COLO668 (cell line): ENCODE data around the gene ZNF668.
"Not testable (repeated sequence)": the region's sequence is repeated elsewhere in the genome, so short reads cannot be mapped to it uniquely, and the experiment has no call there.

Source experiments
- DNase-seq: peaks from one replicate; lab custom pipeline; 2025; ENCODE audit not compliant: unreplicated experiment; lab: John Stamatoyannopoulos, UW

Gene ZNF668

GRCh38 chr16:31100876-31101641 is 27.0 kb upstream of the ZNF668 start:
- DNase-seq, result not testable (repeated sequence)

DNA sequence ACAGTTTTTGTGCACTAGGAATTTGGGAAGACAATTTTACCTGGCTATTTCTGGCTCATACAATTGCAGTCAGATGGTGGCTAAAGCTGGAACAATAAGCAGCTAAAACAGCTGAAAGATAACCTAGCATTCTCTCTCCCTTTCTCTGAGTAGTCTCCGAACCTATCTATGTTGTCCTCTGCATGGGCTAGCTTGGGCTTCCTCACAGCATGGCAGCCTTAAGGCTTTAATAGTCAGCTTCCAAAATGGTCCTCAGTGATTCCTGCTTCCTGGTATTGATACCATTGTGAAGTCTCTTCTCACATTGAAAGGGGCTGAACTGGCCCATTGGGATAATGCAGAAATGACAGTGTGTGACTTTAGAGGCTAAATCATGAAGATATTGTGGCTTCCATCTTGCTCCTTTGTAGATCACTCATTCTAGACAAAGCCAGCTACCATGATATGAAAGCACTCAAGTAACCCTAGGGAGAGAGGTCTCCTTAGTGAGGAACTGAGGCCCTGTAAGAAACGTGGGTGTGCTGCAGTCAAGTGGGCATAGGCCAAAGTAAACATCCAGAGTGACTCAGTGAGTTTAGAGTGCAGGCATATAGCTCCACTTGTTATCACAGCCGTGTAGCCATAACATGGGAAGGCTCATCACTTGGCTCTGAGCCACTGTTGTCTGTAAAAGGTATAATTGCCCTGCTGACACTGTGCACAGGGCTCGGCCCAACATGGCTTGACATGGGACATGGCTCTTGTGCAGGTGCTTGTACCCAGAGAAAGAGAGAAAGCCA is 26.0 kb upstream of the ZNF668 start:
- DNase-seq, result peak; percentile 10

GRCh38 chr16:31094424-31095120 is 20.5 kb upstream of the ZNF668 start, which contains the start of gene VKORC1:
Gene VKORC1, minus strand, starts transcription at chr16:31094797. Its CDS starts 68 bp downstream, at chr16:31094729.
- peak; percentile 96 for DNase-seq

DNA sequence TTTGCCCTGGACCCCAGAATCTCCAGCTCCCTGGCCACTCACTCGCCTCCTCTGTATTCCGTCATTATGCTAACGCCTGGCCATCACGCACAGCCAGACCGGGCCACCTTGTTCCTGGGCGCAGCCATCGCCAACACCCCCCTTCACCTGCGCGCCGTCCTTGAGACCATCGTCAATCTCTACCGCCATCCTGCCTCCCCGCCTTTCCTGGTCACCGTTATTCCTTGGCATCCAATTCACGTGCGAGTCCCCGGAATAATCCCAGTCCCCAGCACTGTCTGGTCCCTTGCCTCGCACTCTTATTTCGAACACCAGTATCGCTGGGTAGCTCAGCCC is 20.0 kb upstream of the ZNF668 start:
- DNase-seq, result peak; percentile 45

DNA sequence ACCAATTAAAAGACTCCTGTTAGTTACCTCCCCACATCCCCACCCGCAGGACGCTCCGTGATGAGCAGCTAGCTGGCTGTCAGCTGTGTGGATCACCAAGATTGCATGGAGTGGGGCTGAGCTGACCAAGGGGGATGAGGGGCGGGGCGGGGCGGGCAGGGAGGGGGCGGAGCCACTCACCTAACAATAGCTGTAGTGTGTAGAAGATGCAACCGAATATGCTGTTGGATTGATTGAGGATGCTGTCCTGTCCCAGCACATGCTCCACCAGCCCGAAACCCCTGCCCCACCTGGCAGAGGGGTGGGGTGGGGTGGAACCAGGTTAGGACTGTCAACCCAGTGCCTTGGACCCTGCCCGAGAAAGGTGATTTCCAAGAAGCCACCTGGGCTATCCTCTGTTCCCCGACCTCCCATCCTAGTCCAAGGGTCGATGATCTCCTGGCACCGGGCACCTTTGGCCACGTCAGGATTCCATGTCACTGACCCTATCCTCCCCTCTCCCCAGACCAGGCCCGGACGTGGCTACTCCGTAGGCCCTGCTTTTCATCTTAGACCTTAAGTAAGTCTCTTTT is 19.2 kb upstream of the ZNF668 start:
- peak; percentile 39 for DNase-seq

DNA sequence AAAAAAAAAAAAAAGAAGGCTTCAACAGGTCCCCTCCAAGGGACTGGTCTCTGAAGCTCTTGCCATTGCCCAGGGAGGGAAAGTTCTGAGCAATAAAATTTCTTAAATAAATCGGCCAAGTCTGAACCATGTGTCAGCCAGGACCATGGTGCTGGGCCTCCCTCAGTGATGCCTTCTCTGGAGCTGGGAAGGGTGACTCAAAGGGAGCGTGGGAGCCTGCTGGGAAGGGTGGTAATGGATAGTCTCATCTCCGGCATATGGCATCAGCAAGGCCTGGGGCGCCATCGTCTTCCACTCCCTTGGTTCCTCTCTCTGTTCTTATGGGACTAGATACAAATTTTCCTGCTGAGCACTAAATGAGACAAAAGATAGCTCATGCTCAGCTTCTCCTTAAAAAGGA is 18.3 kb upstream of the ZNF668 start:
- DNase-seq, result no peak

DNA sequence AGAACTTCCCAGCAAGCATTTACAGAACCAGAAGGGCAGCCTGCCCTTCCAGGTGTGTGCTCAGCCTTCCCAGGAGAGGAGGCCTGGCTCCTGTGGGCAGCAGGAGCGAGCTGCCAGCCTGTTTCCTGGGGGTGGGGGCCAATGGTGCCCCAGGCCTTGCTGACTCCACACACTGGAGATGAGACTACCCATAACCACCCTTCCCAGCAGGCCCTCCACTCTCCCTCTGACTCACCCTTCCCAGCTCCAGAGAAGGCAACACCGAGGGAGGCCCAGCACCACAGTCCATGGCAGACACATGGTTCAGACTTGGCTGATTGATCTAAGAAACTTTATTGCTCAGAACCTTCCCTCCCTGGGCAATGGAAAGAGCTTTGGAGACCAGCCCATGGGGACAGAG is 16.5 kb upstream of the ZNF668 start:
- DNase-seq, result no peak

GRCh38 chr16:31089199-31089598 is 15.2 kb upstream of the ZNF668 start:
- no peak for DNase-seq

DNA sequence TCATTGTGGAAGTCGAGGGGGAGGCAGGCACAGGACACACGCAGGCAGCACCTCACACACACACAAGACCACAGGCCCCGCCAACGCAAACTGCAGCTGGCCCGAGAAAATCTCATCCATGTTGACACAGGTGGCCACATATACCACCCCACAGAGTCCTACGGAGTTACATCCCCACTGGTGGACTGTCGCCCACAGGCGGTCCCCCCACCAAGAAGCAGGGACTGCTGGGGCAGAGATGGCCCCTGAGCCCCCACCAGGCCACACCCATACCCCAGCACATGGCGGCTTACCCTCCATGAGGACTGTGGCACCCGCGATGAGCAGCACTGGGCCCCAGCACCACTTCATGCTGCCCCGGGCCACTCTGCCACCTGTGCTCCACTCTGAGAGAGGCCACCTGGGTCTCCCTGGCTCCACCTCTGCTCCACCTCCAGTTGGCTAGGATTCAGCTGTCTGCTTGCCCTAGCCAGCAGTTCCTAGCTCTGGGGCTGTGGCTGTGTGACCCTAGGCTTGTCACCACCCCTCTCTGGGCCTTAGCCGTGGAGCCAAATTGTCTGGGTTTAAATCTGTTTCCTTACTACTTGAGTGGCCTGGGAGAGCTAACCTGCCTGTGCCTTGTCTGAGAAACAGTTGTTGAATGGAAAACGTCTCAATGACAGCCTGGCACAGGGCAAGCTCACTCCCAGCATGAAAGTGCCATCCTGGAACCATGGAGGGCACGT is 14.6 kb upstream of the ZNF668 start, which contains the start of gene PRSS53:
PRSS53 (minus strand) TSS at position 485 of the 725 bp plus-strand sequence; CDS start at position 351, 134 bp downstream.
- peak; percentile 58 for DNase-seq

DNA sequence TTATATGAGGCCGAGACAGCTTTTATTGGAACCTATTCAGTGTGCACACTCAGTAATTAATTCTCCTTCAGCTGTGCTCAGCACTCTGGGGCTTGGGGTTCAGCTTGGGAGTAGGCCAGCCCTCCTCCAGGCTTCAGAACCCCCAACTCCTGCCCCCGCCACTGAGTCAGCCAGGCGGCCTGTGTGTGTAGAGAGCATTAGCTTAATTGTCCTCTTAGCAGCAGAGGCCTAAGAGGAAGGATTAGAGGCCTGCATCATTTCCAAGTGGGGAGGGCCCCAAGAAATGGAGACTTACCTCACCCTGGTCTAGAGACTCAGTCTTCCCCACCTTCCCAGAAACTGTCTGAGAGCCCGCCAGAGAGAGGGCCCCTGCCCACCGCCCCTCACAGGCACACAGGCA is 13.9 kb upstream of the ZNF668 start:
- DNase-seq, result no peak

- DNase-seq, result no peak
Observed at GRCh38 chr16:31087481-31087880, 13.4 kb upstream of the ZNF668 start.

DNA sequence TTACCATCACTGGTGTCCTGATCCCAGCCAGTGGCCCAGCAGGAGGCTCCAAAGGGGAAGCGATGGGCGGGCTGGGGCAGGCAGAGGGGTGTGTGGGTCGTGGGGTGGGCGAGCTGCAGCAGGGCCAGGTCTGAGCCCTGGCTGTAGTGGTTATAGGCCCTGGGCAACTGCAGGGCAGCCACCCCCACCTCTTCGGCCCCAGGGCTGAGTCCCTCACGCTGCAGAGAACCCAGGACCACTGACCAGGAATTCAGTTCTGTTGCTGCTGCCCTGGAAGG is 12.5 kb upstream of the ZNF668 start:
- no peak for DNase-seq

DNA sequence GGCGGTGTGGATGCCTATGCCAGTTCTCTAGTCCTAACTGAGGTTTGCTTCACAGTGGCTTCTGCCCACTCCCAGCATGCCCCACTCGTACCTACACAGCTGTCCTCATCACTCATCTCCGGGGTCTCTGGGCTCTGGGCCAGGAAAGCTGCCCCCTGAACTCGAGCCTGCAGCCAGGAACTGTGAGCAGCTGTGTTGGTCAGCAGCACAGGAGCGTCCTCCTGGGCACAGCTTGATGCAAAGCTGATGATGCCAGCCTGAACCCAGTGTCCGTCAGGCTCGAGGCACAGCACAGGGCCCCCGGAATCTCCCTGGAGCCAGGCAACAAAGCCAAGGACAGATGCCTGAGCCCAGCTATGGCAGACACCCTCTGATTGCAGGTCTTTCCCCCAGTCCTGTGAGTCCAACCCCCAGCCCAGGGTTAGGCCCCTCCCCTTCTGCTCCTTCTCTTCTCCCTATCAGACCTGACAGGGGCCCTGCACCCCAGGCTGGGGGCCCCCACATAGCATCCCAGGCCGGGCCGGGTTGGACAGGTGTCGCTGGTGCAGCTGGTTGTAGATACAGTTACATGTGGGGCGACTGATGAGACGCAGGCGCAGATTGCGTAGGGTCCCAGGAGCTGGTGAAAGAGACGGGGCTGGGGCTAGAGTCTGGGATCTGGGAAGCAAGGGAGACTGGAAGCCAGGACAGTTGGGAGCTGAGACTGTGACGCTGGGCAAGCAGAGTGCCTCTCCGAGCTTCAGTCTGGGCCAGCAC is 12.0 kb upstream of the ZNF668 start:
- no peak for DNase-seq

DNA sequence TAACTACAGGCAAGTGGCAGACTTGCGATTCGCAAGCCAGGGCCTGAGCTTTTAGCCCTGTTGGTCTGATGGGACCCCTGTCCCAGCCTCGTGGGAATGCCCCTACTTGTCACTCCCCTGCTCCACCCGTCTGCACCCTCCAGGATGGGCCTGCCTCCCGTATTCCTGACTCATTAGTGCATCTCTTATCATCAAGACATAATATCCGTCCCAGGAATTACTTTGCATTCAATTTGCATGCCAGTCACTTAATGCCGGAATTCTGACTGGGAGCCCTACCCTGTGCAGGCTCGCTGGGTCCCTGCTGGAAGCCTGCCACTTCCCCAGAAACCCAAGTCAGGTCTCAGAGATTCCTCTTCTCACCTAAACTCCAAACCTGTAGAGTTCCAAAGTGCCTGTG is 11.4 kb upstream of the ZNF668 start:
- DNase-seq, result no peak

DNA sequence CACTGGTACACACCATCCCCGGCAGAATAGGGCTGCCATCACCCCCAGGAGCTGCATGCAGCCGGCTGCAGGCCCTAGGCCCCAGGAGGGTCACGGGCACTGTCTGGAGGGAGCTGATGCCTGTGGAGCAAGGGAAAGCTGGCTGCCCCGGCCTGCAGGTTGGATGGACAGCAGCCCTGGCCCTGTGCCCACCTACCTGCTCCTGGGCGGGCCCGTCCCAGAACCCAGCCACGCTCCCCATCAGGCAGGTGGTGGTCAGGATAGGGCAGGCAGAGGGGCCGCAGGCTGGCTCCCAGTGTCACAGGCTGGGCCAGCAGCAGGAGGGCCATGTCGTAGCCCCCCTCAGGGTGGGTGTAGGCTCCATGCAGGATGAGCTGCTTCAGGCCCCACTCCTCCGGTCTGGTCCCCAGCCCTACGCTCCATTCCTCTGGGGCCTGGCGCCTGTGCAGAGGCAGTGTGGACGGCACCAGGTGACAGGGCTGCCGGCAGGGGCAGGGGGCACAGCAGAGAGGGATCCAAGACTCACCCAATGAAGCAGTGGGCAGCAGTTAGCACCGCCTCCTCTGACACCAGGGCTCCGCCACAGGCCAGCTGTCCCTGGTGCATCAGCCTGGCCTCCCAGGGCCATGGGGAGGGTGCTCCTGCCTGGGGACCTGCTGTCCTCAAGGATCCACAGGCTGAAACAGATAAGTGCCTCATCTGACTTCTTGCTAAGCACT is 10.7 kb upstream of the ZNF668 start:
- no peak for DNase-seq

DNA sequence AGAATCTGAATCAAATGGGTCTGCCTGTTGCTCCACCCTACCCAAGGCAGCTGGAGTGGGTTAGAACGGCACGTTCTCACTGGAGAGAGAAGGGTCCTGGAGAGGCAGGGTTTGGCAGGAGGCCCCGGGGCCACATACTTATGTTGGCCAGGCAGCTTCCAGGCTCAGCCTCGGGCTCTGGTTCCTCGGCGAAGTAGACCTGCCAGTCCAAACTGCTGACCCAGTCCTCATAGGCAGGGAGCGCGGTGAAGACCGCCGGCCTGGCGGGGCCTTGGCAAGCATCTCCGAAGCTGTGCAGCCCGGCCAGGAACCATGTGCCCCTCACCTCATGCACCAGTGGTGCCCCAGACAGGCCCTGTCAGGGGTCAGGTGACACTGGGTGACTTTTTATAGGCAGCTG is 9.9 kb upstream of the ZNF668 start:
- no peak for DNase-seq

GRCh38 chr16:31083556-31083955 is 9.5 kb upstream of the ZNF668 start:
- DNase-seq, result no peak

DNA sequence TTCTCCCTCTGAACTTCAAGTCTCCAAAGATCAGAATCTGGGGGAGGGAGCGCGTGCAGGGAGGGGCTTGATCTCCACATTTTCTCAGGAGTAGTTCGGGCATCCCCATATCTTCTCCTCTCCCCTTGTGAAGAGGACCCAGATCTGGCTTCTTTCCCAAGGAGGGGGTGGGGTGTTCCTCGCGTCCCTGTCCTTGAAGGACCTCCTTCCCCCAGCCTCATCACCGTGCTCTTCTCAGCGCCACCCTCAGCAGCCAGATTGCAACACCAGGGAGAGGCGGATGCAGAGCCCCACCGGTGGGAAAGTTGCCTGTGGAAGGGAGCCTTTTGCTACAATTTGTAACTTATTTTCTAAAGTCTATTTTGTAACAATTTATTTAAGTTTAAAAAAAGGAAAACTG is 9.0 kb upstream of the ZNF668 start:
- no peak for DNase-seq

- DNase-seq, result no peak
Observed at GRCh38 chr16:31082368-31083045, 8.5 kb upstream of the ZNF668 start.
